ENCODE data around the gene MYO1D. TPM values are rescaled to one million over a fixed set of nuclear protein-coding genes. Genes with fewer than 3 reads are reported as not detected.

The MYO1D gene
- total RNA-seq, 6 donors from 2014 or later: 63.0 to 139 (median 91.9) TPM

- Histone ChIP-seq H3K4me1 (no peaks in the 10 kb centered on the region), H3K9me3 (no peaks in the 10 kb centered on the region), H3K27ac (no peak overlapping the region), H3K27me3 (no peaks in the 10 kb centered on the region), H3K4me3 (no peak overlapping the region), H3K36me3 (peaks cover 0 to 19% (median 0%) of the 10 kb centered on the region in 4 donors)
- ATAC-seq (ENCODE audit: low FRiP score in 2 of 2) (no peak), DNase-seq (no peak)
- TF ChIP-seq CTCF (IDR thresholded peaks at IDR 0.05): no peak
- no peak for TF ChIP-seq POLR2AphosphoS5 (IDR thresholded peaks at IDR 0.05)
- TF ChIP-seq POLR2A (IDR thresholded peaks at IDR 0.05): no peak
- TF ChIP-seq EP300 (IDR thresholded peaks at IDR 0.05): no peak
- WGBS, 2 donors: 91 to 100% methylated on average over 1 of the region's 1 CpG
These were observed 119.0 kb downstream of the MYO1D start for GRCh38 chr17:32757963-32758362.

- WGBS, 2 donors: 83 to 95% methylated on average over 1 of the region's 1 CpG
- no peaks in the 10 kb centered on the region for H3K9me3 ChIP-seq
- no peak for TF ChIP-seq POLR2A (IDR thresholded peaks at IDR 0.05)
- no peak for TF ChIP-seq CTCF (IDR thresholded peaks at IDR 0.05)
- H3K4me3 ChIP-seq: no peak overlapping the region
- H3K4me1 ChIP-seq: no peaks in the 10 kb centered on the region
- ATAC-seq (ENCODE audit: low FRiP score in 2 of 2): no peak
- H3K27me3 ChIP-seq: no peaks in the 10 kb centered on the region
- H3K27ac ChIP-seq: no peak overlapping the region
- no peak for DNase-seq
- peaks cover 0 to 22% (median 0%) of the 10 kb centered on the region in 4 donors for H3K36me3 ChIP-seq
These were observed 120.2 kb downstream of the MYO1D start for GRCh38 chr17:32756696-32757095.

- Histone ChIP-seq H3K27me3 (no peaks in the 10 kb centered on the region), H3K36me3 (peaks cover 0 to 16% (median 0%) of the 10 kb centered on the region in 4 donors), H3K4me1 (no peaks in the 10 kb centered on the region), H3K27ac (no peak overlapping the region), H3K4me3 (no peak overlapping the region), H3K9me3 (no peaks in the 10 kb centered on the region)
- WGBS, 2 donors: 74 to 81% methylated on average over 7 of the region's 7 CpGs
- TF ChIP-seq POLR2AphosphoS5 (IDR thresholded peaks at IDR 0.05) (no peak), POLR2A (IDR thresholded peaks at IDR 0.05) (no peak), CTCF (IDR thresholded peaks at IDR 0.05) (peak in 4 of 6 experiments; percentile 16 to 51 (median 42)), EP300 (IDR thresholded peaks at IDR 0.05) (no peak)
- ATAC-seq (ENCODE audit: low FRiP score in 2 of 2) (peak in 1 of 2 donors; percentile 74), DNase-seq (no peak)
These were observed 121.7 kb downstream of the MYO1D start for GRCh38 chr17:32755045-32755805.

- Histone ChIP-seq H3K27ac (no peak overlapping the region), H3K4me1 (no peaks in the 10 kb centered on the region), H3K27me3 (no peaks in the 10 kb centered on the region), H3K36me3 (peaks cover 0 to 4% (median 0%) of the 10 kb centered on the region in 4 donors), H3K4me3 (no peak overlapping the region), H3K9me3 (no peaks in the 10 kb centered on the region)
- TF ChIP-seq POLR2AphosphoS5 (IDR thresholded peaks at IDR 0.05) (no peak), POLR2A (IDR thresholded peaks at IDR 0.05) (no peak), EP300 (IDR thresholded peaks at IDR 0.05) (no peak), CTCF (IDR thresholded peaks at IDR 0.05) (no peak)
- 96 to 97% methylated on average over 4 of the region's 4 CpGs for WGBS, 2 donors
- DNase-seq: no peak
- no peak for ATAC-seq (ENCODE audit: low FRiP score in 2 of 2)
These were observed 124.0 kb downstream of the MYO1D start for GRCh38 chr17:32752934-32753333.

- ATAC-seq (ENCODE audit: low FRiP score in 2 of 2): no peak
These were observed 129.1 kb downstream of the MYO1D start for GRCh38 chr17:32747856-32748255.

More at GRCh38 chr17:32747856-32748255, 129.1 kb downstream of the MYO1D start:
- 75 to 78% methylated on average over 2 of the region's 2 CpGs for WGBS, 2 donors
- TF ChIP-seq CTCF (IDR thresholded peaks at IDR 0.05) (no peak), POLR2A (IDR thresholded peaks at IDR 0.05) (no peak), POLR2AphosphoS5 (IDR thresholded peaks at IDR 0.05) (no peak), EP300 (IDR thresholded peaks at IDR 0.05) (no peak)
- peaks cover 0 to 5% (median 0%) of the 10 kb centered on the region in 4 donors for H3K36me3 ChIP-seq
- H3K27ac ChIP-seq: no peak overlapping the region
- H3K9me3 ChIP-seq: no peaks in the 10 kb centered on the region
- H3K4me3 ChIP-seq: no peak overlapping the region
- H3K27me3 ChIP-seq: no peaks in the 10 kb centered on the region
- no peaks in the 10 kb centered on the region for H3K4me1 ChIP-seq
- no peak for DNase-seq
